GM19438 (cell line): Measurements from ENCODE around the gene PKNOX2.

Experiments used
- ATAC-seq: cut with Tn5 transposase; IDR thresholded peaks from one replicate; pipeline ENCODE4 v1.9.1; 2021; ENCODE audit warnings: low read depth; ENCODE audit not compliant: unreplicated experiment

The PKNOX2 gene

GRCh38 chr11:125348141-125348651, 183.6 kb downstream of the PKNOX2 start:
- ATAC-seq = no peak

GRCh38 chr11:125348674-125349309, 184.2 kb downstream of the PKNOX2 start:
- no peak for ATAC-seq

DNA sequence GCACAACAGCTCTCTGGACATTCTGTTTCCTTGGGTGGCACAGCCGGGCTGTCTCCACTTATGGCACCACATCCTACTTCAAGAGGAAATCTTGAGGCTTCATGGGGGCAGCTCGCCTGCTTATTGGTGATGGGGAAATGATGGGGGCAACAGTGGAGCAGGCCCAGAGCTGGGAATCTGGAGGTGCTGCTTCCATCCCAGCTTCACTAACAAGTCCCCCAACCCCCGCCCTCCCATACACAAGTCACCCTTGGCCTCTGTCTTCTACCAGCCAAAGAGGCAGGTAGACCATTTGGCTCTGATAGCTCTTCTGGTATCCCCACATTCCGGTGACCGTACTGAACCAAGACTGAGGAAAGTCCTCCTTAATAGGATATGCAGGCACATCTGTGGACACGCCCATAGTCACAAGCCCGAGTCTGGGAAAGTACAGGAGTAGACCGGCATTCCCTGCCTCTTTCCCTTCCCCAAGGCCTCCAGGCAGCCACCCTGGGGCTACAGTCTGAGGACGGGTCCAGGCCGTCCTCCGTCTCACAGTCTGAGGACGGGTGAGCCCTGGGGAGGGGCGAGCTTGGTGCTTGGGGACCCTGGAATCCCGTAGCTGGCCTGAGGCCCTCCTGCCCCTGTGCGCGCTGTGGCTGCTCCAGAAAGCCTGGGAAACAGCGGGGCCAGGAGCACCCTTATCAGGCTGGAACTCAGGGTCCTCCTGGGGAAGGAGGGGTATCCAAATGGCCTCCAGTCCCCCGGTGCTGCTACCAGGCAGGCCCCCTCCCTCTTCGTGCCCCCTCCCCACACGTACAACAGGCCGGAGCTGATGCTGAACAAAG, 185.9 kb downstream of the PKNOX2 start:
- ATAC-seq = no peak

DNA sequence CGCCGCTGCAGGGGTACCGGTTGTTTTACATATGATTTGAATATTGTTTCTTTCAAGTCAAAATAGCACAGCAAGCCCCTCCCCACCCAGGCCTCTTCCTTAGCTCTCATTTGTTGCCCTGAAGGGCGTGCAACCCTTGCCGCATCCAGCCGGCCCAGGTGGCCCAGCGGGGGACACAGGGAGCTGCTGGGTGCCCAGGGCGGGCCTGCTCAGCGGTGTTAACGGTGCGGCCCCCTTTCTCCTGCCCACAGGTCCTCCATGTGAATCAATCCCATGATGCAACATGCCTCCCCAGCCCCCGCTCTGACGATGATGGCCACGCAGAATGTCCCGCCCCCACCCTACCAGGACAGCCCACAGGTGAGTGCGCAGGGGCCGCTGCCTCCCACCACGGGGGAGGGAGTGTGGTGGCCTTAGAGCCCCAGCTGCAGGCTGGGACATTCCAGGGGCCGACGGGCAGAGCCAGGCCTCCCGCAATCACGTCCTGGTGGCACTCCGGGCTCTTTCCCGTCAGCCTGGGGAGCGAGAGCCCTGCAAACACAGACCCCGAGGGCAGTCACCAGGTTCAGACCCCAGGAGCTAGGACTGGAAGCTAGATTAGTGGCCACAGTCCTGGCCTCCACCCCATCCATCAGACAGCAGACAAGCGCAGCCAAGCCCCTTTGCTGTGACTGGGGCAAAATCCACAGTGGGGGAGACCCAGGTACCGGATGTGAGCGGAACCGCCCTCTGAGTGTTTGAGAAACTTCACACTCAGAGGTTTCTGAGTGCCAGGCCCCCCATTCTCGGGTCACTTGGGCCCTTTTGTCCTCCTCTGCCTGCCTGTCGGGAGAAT, 186.7 kb downstream of the PKNOX2 start:
- ATAC-seq = no peak

DNA sequence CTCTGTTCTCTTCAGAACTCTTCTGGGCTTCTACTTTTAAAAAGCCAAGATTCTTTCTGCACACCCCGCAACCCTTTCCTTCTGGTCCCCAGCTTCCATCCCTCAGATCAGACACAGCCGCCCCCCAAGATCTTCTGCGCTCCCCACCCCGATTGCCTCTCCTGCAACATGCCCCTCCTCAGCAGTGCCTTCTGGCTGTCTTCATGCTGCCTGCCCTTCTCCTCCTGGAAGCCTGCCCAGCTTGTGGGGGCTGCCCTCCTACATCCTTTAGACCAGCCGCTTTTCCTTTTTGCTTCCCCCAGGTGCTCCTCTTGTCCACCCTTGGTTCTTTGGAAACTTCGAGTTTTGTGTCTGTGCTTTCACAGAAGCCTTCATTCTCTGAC, 187.3 kb downstream of the PKNOX2 start:
- no peak for ATAC-seq

DNA sequence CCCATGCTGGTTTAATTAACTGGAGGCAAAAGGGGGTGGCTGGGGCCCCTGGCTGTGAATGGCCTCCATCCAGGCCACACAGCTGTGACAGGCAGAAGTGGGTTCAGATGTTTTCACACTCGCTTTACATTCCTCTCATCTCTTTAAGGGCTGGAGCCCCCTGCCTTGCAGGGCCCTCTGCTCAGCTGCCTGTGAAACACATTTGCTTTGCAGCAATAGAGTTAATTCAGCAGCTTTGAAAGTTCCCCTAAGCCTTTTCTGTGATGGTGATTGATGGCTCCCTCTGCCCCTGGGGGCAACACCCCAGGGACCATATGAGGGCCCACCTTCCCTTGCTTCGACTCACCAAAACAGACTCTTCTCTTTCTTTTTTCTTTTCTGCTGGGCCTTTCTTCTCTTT, 192.2 kb downstream of the PKNOX2 start:
- ATAC-seq = no peak

DNA sequence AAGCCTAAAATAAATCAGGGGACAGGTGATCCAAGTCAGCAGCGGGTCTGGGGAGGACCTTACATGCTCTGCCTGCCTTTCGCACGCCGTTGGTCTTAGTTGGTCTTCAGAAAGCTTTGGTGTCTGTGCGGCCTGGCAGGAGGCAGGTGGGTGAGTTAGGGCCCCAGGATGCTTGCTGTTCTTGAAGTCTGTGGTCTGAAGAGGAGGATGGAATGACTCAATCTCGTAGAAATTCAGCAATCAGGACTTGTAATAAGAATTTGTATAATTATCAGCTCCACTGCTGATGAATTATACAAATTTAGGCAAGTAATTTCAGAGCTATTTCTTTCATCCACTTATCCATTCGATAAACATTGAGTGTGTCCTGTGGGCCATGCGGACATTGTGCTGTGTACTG, 193.0 kb downstream of the PKNOX2 start:
- ATAC-seq = no peak

GRCh38 chr11:125358254-125358840, 193.8 kb downstream of the PKNOX2 start:
- no peak for ATAC-seq

DNA sequence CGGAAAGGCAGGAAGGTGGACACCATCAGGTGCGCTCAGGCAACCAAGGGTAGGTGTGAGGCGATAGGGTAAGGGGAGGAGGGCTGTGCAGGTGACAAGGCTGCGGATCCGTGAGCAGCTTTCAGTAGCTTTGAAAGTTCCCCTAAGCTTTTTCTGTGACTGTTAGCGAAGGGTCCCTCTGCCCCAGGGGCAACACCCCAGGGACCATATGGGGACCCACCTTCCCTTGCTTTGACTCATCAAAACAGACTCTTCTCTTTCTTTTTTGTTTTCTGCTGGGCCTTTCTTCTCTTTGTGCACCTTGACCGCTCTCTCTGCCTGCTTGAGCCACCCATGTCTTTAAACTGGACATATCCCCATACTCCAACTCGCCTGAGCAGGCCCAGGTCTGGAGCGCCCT, 194.6 kb downstream of the PKNOX2 start:
- no peak for ATAC-seq

DNA sequence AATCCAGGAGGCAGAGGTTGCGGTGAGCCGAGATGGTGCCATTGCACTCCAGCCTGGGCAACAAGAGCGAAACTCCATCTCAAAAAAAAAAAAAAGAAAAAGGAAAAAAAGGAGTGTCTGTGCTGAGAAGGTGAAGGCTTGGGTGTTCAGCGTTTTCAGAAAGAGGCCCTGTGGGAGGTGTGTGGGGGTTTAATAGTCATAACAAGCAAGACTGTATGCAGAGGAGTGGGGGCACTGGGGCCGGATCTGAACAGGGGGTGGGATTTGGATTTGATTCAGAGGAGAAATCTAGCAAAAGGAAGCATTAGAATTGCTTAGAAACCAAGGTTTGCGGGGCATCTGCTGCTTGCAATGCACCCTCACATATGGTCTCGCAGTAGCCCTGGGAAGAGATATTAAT, 195.5 kb downstream of the PKNOX2 start:
- no peak for ATAC-seq

DNA sequence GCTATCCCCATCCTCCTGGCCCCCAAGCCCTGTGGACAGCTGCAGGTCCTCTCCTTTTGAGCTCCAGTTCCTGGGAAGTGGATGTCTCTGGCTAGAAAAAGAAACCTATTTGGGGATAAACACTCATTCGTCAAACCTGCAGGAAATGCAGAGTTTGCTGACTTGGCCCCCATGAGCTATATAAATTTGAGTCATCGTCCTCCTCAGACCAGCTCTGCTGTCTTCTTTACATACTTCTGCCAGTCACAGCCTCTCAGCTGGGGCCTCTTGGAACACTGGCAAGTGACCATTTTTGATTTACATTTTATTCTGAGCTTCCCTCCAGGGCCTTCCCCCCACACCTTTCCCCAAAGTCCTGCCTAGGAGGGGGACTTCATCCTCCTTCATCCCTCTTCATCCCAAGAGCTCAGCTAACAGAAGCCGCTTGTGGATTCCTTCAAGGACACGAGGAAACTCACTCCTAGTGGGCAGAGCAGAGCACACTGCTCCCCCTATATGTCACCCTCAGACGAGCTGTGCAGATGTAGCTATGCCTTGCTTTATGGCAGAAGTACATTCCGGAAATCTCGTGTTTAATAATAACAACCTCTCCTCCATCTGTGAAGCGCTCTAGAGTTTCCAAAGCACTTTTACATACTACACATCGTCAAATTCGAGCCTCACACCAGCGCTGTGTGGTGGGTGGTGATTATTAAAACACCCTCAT, 199.7 kb downstream of the PKNOX2 start:
- ATAC-seq = no peak

DNA sequence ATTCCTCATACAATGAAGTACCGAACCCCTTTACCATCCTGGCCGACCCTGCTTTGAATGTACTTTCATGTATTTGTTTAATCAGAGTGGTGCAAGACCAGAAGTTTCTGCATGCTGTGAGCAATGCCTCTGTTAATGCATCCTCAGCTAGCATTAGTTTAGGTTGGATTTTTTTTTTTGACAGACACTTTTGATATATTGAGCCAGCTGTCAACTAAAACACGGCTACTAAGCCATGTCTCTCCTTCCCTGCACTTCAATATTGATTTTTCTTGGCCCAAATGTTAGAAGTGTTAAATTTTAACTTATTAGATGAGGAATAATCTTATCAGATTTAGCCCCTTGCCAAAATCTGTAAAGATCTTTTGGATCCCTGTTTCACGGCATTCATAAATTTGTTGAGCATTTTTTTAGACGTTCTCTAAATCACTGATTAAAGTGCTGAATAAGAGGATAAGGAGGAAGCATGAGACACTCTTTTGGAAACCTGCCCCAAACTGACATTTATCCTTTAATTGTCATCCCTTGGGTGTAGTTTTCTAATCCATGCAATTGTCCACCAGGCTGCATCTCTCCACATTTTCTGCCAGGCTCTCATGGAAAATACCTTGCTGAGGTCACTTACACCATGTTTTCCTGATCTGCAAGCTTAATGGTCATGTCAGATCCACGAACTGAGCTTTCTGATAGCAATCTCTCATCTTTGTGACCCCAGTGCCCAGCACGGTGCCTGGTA, 200.8 kb downstream of the PKNOX2 start:
- ATAC-seq = no peak

GRCh38 chr11:125367710-125368109, 203.2 kb downstream of the PKNOX2 start:
- no peak for ATAC-seq

DNA sequence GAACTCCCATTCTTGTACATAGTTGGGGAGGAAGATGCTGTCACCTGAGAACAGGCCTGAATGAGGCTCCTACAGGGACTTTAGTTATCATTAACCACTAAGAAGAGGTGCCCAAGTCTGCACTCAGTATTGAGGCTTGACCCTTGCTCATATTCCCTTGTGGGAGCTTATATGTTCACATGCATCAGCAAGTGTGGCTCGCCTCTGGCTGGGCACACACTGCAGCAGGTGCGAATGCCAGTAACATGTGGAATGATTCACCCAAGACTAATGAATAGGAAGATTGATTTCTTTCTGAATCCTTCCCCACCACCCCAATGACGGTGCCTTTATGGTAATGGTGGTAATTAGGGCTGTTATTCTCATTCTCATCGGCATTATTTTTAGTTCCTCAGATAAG, 204.2 kb downstream of the PKNOX2 start:
- ATAC-seq = no peak

- no peak for ATAC-seq
These were observed 205.3 kb downstream of the PKNOX2 start for GRCh38 chr11:125369808-125370207.

- ATAC-seq = no peak
These were observed 206.2 kb downstream of the PKNOX2 start for GRCh38 chr11:125370561-125371389.

- no peak for ATAC-seq
These were observed 206.9 kb downstream of the PKNOX2 start for GRCh38 chr11:125371431-125371935.

- no peak for ATAC-seq
These were observed 207.5 kb downstream of the PKNOX2 start for GRCh38 chr11:125372088-125372487.
